GM06990 (cell line): ENCODE measurements around the gene NPAS3.

Experiments
- DNase-seq: peaks from one replicate; pipeline ENCODE4 v3.0.0-alpha.2; 2011; ENCODE audit not compliant: insufficient read length; ENCODE audit errors: extremely low read depth
- H3K27me3 ChIP-seq: replicated peaks from 2 replicates; pipeline ENCODE4 v1.6.0; 2011; ENCODE audit warnings: low read length; ENCODE audit not compliant: control insufficient read depth, insufficient read depth
- H3K36me3 ChIP-seq: 2 replicates; pipeline ENCODE4 v1.5.1; 2011; ENCODE audit warnings: low read length; ENCODE audit not compliant: control insufficient read depth, insufficient read depth
- H3K4me3 ChIP-seq: replicated peaks from 2 replicates; pipeline ENCODE4 v1.5.1; 2011; ENCODE audit warnings: low read depth, mild to moderate bottlenecking, control low read depth, low read length
- CTCF ChIP-seq: IDR thresholded peaks from 2 replicates; pipeline ENCODE4 v1.5.1; 2011; ENCODE audit warnings: low read length, control low read depth, mild to moderate bottlenecking, inconsistent platforms; ENCODE audit not compliant: insufficient read depth, poor library complexity, severe bottlenecking

NPAS3 gene

GRCh38 chr14:33686218-33686617 lies 747.5 kb downstream of the NPAS3 start:
- H3K27me3 ChIP-seq, result no peaks in the 10 kb centered on the region
- H3K36me3 ChIP-seq, result no peaks in the 10 kb centered on the region
- DNase-seq, result no peak
- no peak for TF ChIP-seq CTCF
- no peak overlapping the region for H3K4me3 ChIP-seq

- no peaks in the 10 kb centered on the region for H3K36me3 ChIP-seq
- no peak for DNase-seq
- no peak for TF ChIP-seq CTCF
- H3K4me3 ChIP-seq, result no peak overlapping the region
- no peaks in the 10 kb centered on the region for H3K27me3 ChIP-seq
Observed at GRCh38 chr14:33686856-33687255, 748.2 kb downstream of the NPAS3 start.

GRCh38 chr14:33689680-33690079 lies 751.0 kb downstream of the NPAS3 start:
- Histone ChIP-seq H3K27me3 (no peaks in the 10 kb centered on the region), H3K36me3 (no peaks in the 10 kb centered on the region), H3K4me3 (no peak overlapping the region)
- TF ChIP-seq CTCF, result no peak
- no peak for DNase-seq

- no peak overlapping the region for H3K4me3 ChIP-seq
- no peaks in the 10 kb centered on the region for H3K36me3 ChIP-seq
- H3K27me3 ChIP-seq, result no peaks in the 10 kb centered on the region
- TF ChIP-seq CTCF, result no peak
- DNase-seq, result no peak
Observed at GRCh38 chr14:33691907-33692306, 753.2 kb downstream of the NPAS3 start.

GRCh38 chr14:33692762-33693161 lies 754.1 kb downstream of the NPAS3 start:
- H3K27me3 ChIP-seq, result no peaks in the 10 kb centered on the region
- no peaks in the 10 kb centered on the region for H3K36me3 ChIP-seq
- H3K4me3 ChIP-seq, result no peak overlapping the region
- no peak for TF ChIP-seq CTCF
- no peak for DNase-seq

GRCh38 chr14:33693237-33693636 lies 754.6 kb downstream of the NPAS3 start:
- TF ChIP-seq CTCF, result no peak
- no peak overlapping the region for H3K4me3 ChIP-seq
- no peak for DNase-seq
- H3K27me3 ChIP-seq, result no peaks in the 10 kb centered on the region
- H3K36me3 ChIP-seq, result no peaks in the 10 kb centered on the region
